Upper lobe of right lung (tissue), 1 donor: ENCODE measurements around the gene PDZK1IP1. TPM values are rescaled to one million over a fixed set of nuclear protein-coding genes. Genes with fewer than 3 reads are reported as not detected.

Experiments used
- ATAC-seq: fragments of 200-7000 bp; cut with Tn5 transposase; one replicate; pipeline ENCODE4 v1.9.1; 2020; ENCODE audit warnings: mild to moderate bottlenecking, moderate library complexity
- DNase-seq: peaks from one replicate; pipeline ENCODE4 v3.0.0-alpha.2; 2020
- H3K27ac ChIP-seq: fragments of 200-600 bp; one replicate; pipeline ENCODE4 v1.8.0; 2022
- H3K27me3 ChIP-seq: fragments of 200-600 bp; one replicate; pipeline ENCODE4 v1.8.0; 2022; ENCODE audit warnings: mild to moderate bottlenecking
- H3K36me3 ChIP-seq: fragments of 200-600 bp; one replicate; pipeline ENCODE4 v1.8.0; 2022
- H3K4me1 ChIP-seq: fragments of 200-600 bp; one replicate; pipeline ENCODE4 v1.8.0; 2022
- H3K4me3 ChIP-seq: fragments of 200-600 bp; one replicate; pipeline ENCODE4 v1.8.0; 2022; ENCODE audit warnings: mild to moderate bottlenecking
- H3K9me3 ChIP-seq: fragments of 200-600 bp; one replicate; pipeline ENCODE4 v1.8.0; 2022
- CTCF ChIP-seq: fragments of 200-600 bp; IDR thresholded peaks from one replicate; pipeline ENCODE4 v1.8.0; 2022; ENCODE audit warnings: antibody characterized with exemption
- intact Hi-C: fragments of 100-400 bp; cut with DNase I; formaldehyde crosslinking; loops from one replicate; pipeline ENCODE4 v1.11.0; 2022
- long read RNA-seq: library from polyadenylated mRNA; unstranded; transcript quantifications from one replicate; pipeline ENCODE4 v2.0.0, GENCODE V29; 2021
- total RNA-seq: library from RNA; stranded (reverse); fragmentation: NEBNext Ultra II Directional; extraction: Animal tissue kit (Norgen Biotek cat#: 25700); gene quantifications from one replicate; pipeline ENCODE4 v1.2.1, GENCODE V29; 2021
- donor health status: DM: no; HTN: yes; CAD: no; lungs with severe emphysema.

The PDZK1IP1 gene
- 41.2 TPM for total RNA-seq
- long read RNA-seq, transcript PDZK1IP1-201 (4 exons, 846 nt) = major isoform, 15 of 20 reads
- long read RNA-seq, partial matches to known transcripts = 0 of 20 reads
- long read RNA-seq, other reads (novel, unspliced or antisense) = 1 of 20 reads

- intact Hi-C loops = loop anchor here (10.0 kb wide), 1 partner anchor 75 kb away; no protein-coding TSS in a partner anchor
- no peaks in the 10 kb centered on the region for H3K36me3 ChIP-seq
- ATAC-seq (peak; percentile 84), DNase-seq (peak; percentile 92)
- no peaks in the 10 kb centered on the region for H3K9me3 ChIP-seq
- H3K4me3 ChIP-seq = peak within 1 kb of the TSS; percentile 36
- no peak for TF ChIP-seq CTCF
- peaks cover 35% of the 10 kb centered on the region for H3K4me1 ChIP-seq
- H3K27ac ChIP-seq = peak within 1 kb of the TSS; percentile 84
- no peaks in the 10 kb centered on the region for H3K27me3 ChIP-seq
Measured at GRCh38 chr1:47189844-47190508, at the start of gene PDZK1IP1. Gene PDZK1IP1 (minus strand): TSS chr1:47190036. CDS start chr1:47189932, 104 bp downstream.

DNA sequence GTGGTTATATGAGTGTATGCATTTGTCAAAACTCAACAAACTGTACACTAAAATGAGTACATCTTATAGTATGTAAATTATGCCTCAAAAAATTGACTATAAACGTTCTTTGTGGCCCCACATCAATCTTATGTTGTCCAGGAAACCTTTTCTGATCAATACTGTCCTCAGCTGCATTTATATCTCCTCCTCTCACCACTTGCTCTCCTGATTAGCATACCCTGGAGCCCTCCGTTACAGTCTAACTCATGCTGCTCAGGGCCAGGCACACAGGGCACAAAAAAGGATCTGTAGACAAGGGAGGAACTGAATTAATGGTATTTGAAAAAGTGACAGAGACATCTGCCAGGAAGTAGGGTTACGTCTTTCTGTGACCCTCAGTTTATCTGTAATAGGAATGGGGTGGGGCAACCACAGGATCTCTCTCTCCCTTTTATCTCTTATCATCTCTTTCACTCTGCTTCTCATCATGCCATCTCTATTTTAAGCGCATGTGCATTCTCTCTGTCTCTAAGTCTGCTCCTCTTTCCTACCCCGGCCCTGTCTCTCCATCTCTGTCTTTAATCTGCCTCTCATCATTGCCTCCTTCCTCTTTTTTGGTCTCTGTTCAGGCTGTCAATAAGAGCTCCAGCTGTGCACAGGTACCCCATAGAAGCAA is 49.2 kb upstream of the PDZK1IP1 start:
- DNase-seq (no peak), ATAC-seq (no peak)
- intact Hi-C loops = no loop called here
- H3K36me3 ChIP-seq = no peaks in the 10 kb centered on the region
- H3K27me3 ChIP-seq = peaks cover 12% of the 10 kb centered on the region
- peaks cover 12% of the 10 kb centered on the region for H3K4me1 ChIP-seq
- H3K4me3 ChIP-seq = no peak overlapping the region
- no peak overlapping the region for H3K27ac ChIP-seq
- no peaks in the 10 kb centered on the region for H3K9me3 ChIP-seq
- TF ChIP-seq CTCF = no peak

GRCh38 chr1:47235806-47236205 is 46.0 kb upstream of the PDZK1IP1 start:
- ATAC-seq (no peak), DNase-seq (no peak)
- Histone ChIP-seq H3K9me3 (no peaks in the 10 kb centered on the region), H3K27ac (peak overlapping the region; percentile 58), H3K4me1 (peaks cover 18% of the 10 kb centered on the region), H3K36me3 (no peaks in the 10 kb centered on the region), H3K4me3 (no peak overlapping the region), H3K27me3 (peaks cover 43% of the 10 kb centered on the region)
- no peak for TF ChIP-seq CTCF
- intact Hi-C loops = no loop called here

- peak overlapping the region; percentile 58 for H3K27ac ChIP-seq
- H3K4me1 ChIP-seq = peaks cover 19% of the 10 kb centered on the region
- no peak for TF ChIP-seq CTCF
Measured at GRCh38 chr1:47235241-47235681, 45.4 kb upstream of the PDZK1IP1 start.

GRCh38 chr1:47233186-47233585 is 43.4 kb upstream of the PDZK1IP1 start:
- Histone ChIP-seq H3K4me3 (no peak overlapping the region), H3K9me3 (no peaks in the 10 kb centered on the region), H3K27ac (no peak overlapping the region), H3K36me3 (no peaks in the 10 kb centered on the region), H3K27me3 (peaks cover 68% of the 10 kb centered on the region), H3K4me1 (peaks cover 19% of the 10 kb centered on the region)
- TF ChIP-seq CTCF = no peak
- DNase-seq = no peak
- no peak for ATAC-seq
- intact Hi-C loops = no loop called here

More at GRCh38 chr1:47235241-47235681, 45.4 kb upstream of the PDZK1IP1 start:
- Histone ChIP-seq H3K27me3 (peaks cover 48% of the 10 kb centered on the region), H3K9me3 (no peaks in the 10 kb centered on the region), H3K4me3 (no peak overlapping the region), H3K36me3 (no peaks in the 10 kb centered on the region)
- ATAC-seq = peak; percentile 56
- intact Hi-C loops = no loop called here
- DNase-seq = no peak
